Measurements from ENCODE around the gene GGPS1.

- TF ChIP-seq CTCF (optimal IDR thresholded peaks at IDR 0.05 in 1 of 3, IDR thresholded peaks at IDR 0.05 in 1 of 3, conservative IDR thresholded peaks at IDR 0.05 in 1 of 3; ENCODE audit: extremely low read depth in 1 of 3, insufficient read depth in 2 of 3, low read length in 3 of 3) (no peak), EZH2 (IDR thresholded peaks at IDR 0.05; ENCODE audit: low read length) (no peak)
Observed at GRCh38 chr1:235302143-235302542, 26.2 kb upstream of the GGPS1 start.
